Activated CD4-positive, alpha-beta memory T cell treated with anti-CD3 and anti-CD28 coated beads, Interleukin-2, amount 10 ng/mL, durations not matched to agents 7 days and 5 days (primary cell): Measurements from ENCODE around the gene OR13J1. TPM values are rescaled to one million over a fixed set of nuclear protein-coding genes. Genes with fewer than 3 reads are reported as not detected.

Experiments used
- CTCF ChIA-PET: fragments of 350-600 bp; sonication (Branson Sonifier 250); formaldehyde crosslinking; loops from one replicate; lab custom pipeline; 2021; ENCODE audit warnings: antibody characterized with exemption, inconsistent platforms; lab: Charles Lee
- POLR2A ChIA-PET: fragments of 350-600 bp; sonication (Branson Sonifier 250); formaldehyde crosslinking; loops from one replicate; lab custom pipeline; 2021; ENCODE audit warnings: antibody characterized with exemption; lab: Charles Lee
- DNase-seq: peaks from one replicate; pipeline ENCODE4 v3.0.0-alpha.2; 2020
- H3K27ac Mint-ChIP-seq: one replicate; pipeline ENCODE4 v1.8.0; 2021; ENCODE audit warnings: mild to moderate bottlenecking, mixed read lengths
- H3K27me3 Mint-ChIP-seq: one replicate; pipeline ENCODE4 v1.8.0; 2021; ENCODE audit warnings: mixed read lengths
- H3K36me3 Mint-ChIP-seq: one replicate; pipeline ENCODE4 v1.8.0; 2021; ENCODE audit warnings: low read depth, mixed read lengths
- H3K4me1 Mint-ChIP-seq: one replicate; pipeline ENCODE4 v1.8.0; 2021; ENCODE audit warnings: mixed read lengths
- H3K4me3 Mint-ChIP-seq: one replicate; pipeline ENCODE4 v1.8.0; 2021; ENCODE audit warnings: mild to moderate bottlenecking, mixed read lengths
- H3K9me3 Mint-ChIP-seq: one replicate; pipeline ENCODE4 v1.8.0; 2021; ENCODE audit warnings: mixed read lengths
- total RNA-seq, 2 experiments: library from RNA; stranded (reverse); gene quantifications; one replicate each; pipeline ENCODE4 v1.2.3, GENCODE V29; 2021

The OR13J1 gene
- total RNA-seq, 2 experiments from 2014 or later = not detected

GRCh38 chr9:35832814-35833213, 37.4 kb downstream of the OR13J1 start:
- Mint-ChIP-seq H3K9me3 (no peaks in the 10 kb centered on the region), H3K27ac (no peak overlapping the region), H3K36me3 (no peaks in the 10 kb centered on the region), H3K4me3 (no peak overlapping the region), H3K4me1 (peaks cover 16% of the 10 kb centered on the region), H3K27me3 (peaks cover 3% of the 10 kb centered on the region)
- ChIA-PET POLR2A (no interaction called here), CTCF (interaction anchor here (0.8 to 1.1 kb wide), 2 partner anchors 45 to 50 kb away, joined by 3 read pairs; no protein-coding TSS in a partner anchor)
- no peak for DNase-seq

DNA sequence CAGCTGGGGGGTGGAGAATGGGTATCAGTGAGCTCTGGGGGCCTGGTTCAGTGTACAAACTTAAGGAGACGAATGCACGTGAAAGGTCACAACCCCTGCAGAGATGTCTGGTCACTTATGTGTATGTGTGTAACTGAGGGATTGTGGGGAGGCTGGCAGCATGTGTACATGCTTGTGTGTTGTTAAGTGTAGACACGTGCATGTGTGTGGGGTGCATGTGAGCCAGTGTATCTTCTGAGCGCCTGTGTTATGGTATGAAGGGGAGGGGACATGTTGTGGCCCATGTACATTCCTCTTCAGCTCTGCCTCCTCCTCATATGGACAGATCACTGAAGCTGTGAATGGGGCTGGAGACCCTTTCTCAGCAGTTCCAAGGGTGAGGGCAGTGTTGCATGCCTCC, 39.2 kb downstream of the OR13J1 start:
- Mint-ChIP-seq H3K4me3 (no peak overlapping the region), H3K27ac (no peak overlapping the region), H3K36me3 (no peaks in the 10 kb centered on the region), H3K4me1 (peaks cover 25% of the 10 kb centered on the region), H3K27me3 (peaks cover 5% of the 10 kb centered on the region), H3K9me3 (no peaks in the 10 kb centered on the region)
- ChIA-PET CTCF (interaction anchor here (0.7 kb wide), 1 partner anchor 41 kb away, joined by 3 read pairs; no protein-coding TSS in a partner anchor), POLR2A (interaction anchor here (1.0 kb wide), 1 partner anchor 17 kb away, joined by 3 read pairs; the partner anchor contains the start of gene HINT2)
- DNase-seq = no peak

- no peak for DNase-seq
- peaks cover 5% of the 10 kb centered on the region for H3K27me3 Mint-ChIP-seq
- peaks cover 26% of the 10 kb centered on the region for H3K4me1 Mint-ChIP-seq
- H3K4me3 Mint-ChIP-seq = peak overlapping the region; percentile 79
- H3K36me3 Mint-ChIP-seq = no peaks in the 10 kb centered on the region
- H3K27ac Mint-ChIP-seq = peak overlapping the region; percentile 17
- CTCF ChIA-PET = no interaction called here
- H3K9me3 Mint-ChIP-seq = no peaks in the 10 kb centered on the region
- POLR2A ChIA-PET = interaction anchor here (0.9 to 1.8 kb wide), 2 partner anchors 15 to 18 kb away, joined by 4 to 6 read pairs; partner anchors contain the start of genes HINT2 and SPAG8
These were observed 40.5 kb downstream of the OR13J1 start for GRCh38 chr9:35829764-35830096.

DNA sequence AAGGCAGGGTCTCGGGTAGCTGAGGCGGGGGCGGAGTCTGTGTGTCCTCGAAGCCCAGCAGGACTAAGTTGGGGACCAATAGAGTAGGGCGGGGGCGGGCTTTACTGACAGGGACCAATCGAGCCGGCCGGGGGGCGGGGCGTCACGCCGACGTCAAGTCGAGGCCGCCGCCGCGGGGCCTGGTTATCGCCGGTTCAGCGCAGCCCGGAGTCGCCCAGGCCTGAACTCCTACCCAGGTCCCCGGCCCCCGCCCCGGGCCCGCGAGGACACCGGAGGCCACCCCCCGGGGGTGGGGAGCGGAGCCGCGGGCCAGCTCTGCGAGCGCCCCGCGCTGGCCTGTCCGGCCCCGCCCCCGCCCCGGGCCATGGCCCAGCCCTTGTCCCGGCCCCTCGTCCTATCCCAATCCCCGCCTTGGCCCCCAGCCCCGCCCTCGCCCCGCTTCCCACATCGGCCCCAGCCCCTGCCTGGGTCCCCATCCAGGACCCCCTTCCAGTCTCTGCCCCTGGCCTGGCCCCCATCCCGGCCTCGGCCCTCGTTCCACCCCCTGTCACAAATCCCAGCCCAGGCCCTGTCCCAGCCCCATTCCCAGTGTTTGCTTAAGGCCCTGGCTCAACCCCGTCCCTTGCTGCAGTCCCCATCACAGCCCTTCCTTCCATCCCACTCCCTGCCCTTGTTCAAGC, 41.0 kb downstream of the OR13J1 start, which contains the start of gene TMEM8B:
Gene TMEM8B (plus strand): TSS at position 145 of the 680 bp plus-strand sequence. CDS start 220 bp downstream, at position 365.
- Mint-ChIP-seq H3K9me3 (no peaks in the 10 kb centered on the region), H3K36me3 (no peaks in the 10 kb centered on the region), H3K27ac (peak within 1 kb of the TSS; percentile 53), H3K4me3 (peak within 1 kb of the TSS; percentile 82), H3K27me3 (peaks cover 5% of the 10 kb centered on the region), H3K4me1 (peaks cover 23% of the 10 kb centered on the region)
- ChIA-PET CTCF (interaction anchor here (0.6 to 1.5 kb wide), 3 partner anchors 39 to 179 kb away, joined by 3 to 4 read pairs (median 3); partner anchors contain the start of gene SIT1), POLR2A (interaction anchor here (0.9 to 1.8 kb wide), 2 partner anchors 15 to 17 kb away, joined by 4 to 6 read pairs; partner anchors contain the start of genes HINT2 and SPAG8)
- peak; percentile 94 for DNase-seq

- Mint-ChIP-seq H3K36me3 (no peaks in the 10 kb centered on the region), H3K27ac (peak within 1 kb of the TSS; percentile 53), H3K4me3 (peak within 1 kb of the TSS; percentile 82), H3K27me3 (peaks cover 5% of the 10 kb centered on the region), H3K9me3 (no peaks in the 10 kb centered on the region), H3K4me1 (peaks cover 23% of the 10 kb centered on the region)
- POLR2A ChIA-PET = interaction anchor here (0.9 to 1.8 kb wide), 2 partner anchors 14 to 17 kb away, joined by 4 to 6 read pairs; partner anchors contain the start of genes HINT2 and SPAG8
- peak; percentile 50 for DNase-seq
- CTCF ChIA-PET = interaction anchor here (0.6 to 1.5 kb wide), 4 partner anchors 13 to 178 kb away, joined by 3 to 4 read pairs (median 3); partner anchors contain the start of gene SIT1
These were observed 41.5 kb downstream of the OR13J1 start, which contains the start of gene FAM221B for GRCh38 chr9:35828716-35829083. FAM221B (minus strand) TSS chr9:35828732; CDS start chr9:35826161, 2,571 bp downstream.

DNA sequence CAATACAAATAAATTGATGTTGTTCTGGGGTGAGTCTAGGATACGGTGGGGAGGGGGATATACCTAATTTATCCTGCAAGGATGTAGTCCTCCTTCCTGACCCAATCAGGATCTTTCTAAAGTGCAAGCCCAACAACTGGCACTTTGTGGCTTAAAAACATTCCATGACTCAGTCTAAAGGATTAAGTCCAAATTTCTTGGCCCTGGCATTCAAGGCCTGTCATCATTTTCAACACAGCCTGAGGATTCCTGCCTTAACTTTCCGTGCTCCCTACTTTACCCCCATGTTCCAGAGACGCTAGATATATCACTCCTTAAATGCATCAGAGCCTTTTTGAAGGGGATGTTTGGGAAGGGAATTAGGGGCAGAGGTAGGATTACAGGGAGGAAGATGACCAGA, 42.7 kb downstream of the OR13J1 start:
- DNase-seq = no peak
- Mint-ChIP-seq H3K4me3 (peak overlapping the region; percentile 31), H3K9me3 (no peaks in the 10 kb centered on the region), H3K36me3 (no peaks in the 10 kb centered on the region), H3K27me3 (peaks cover 9% of the 10 kb centered on the region), H3K4me1 (peaks cover 23% of the 10 kb centered on the region), H3K27ac (no peak overlapping the region)
- ChIA-PET POLR2A (no interaction called here), CTCF (interaction anchor here (1.2 to 2.3 kb wide), 2 partner anchors 15 to 60 kb away, joined by 3 to 14 read pairs; partner anchors contain the start of gene SPAG8)

DNA sequence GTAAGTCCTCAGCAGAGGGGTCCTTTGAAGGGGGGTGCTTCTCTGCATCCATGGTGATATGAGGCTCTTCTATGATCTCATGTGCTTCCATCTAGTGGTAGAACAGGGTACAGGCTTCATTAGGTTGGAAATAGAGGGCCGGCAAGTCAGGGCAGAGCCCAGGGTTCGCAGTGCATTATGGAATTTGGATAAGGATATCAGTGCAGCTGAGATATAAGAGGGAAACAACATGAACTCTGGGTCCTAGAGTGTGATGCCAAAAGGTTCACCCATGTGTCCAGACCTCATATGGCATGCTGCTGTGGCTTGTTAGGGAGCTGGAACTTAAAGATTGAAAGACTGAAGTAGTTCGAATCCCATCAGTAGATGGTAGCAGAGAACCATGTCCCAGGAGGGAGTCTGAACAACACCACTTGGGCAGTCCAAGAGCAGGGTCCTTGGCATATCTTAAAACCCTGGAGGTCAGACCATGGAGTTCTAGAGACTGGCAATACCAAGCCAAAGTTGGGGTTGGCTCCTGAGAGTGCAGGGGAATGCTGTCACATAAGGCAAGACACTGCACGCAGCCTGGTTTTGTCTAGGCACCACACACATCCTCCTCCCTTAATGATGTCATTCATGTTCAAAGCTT, 44.0 kb downstream of the OR13J1 start:
- Mint-ChIP-seq H3K9me3 (no peaks in the 10 kb centered on the region), H3K4me1 (peaks cover 23% of the 10 kb centered on the region), H3K36me3 (no peaks in the 10 kb centered on the region), H3K4me3 (no peak overlapping the region), H3K27me3 (peaks cover 9% of the 10 kb centered on the region), H3K27ac (no peak overlapping the region)
- ChIA-PET CTCF (interaction anchor here (0.6 to 3.2 kb wide), 22 partner anchors 10 to 630 kb away, joined by 3 to 35 read pairs (median 4); partner anchors contain the start of genes GBA2, HINT2, RGP1 and SPAG8), POLR2A (interaction anchor here (1.0 to 2.1 kb wide), 3 partner anchors 10 to 14 kb away, joined by 3 to 9 read pairs (median 6); partner anchors contain the start of genes HINT2 and SPAG8)
- peak; percentile 31 for DNase-seq

DNA sequence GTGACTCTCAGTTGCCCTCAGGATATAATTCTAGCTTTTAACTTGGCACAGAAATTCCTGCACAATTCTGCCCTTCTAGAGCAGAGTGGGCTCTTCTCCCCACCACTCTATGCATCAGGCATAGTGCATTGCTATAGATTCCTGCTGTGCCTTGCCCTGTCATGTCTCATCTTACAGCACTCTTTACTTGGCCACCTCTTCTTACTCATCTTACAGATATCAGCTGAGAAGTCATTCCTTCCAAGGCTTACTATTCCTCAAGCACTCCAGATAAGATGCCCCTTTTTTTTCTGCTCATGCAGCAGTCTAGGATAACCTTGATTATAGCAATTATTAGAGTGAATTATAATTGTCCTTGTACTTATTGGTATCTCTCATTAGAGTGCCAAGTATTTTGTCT, 47.3 kb downstream of the OR13J1 start:
- H3K36me3 Mint-ChIP-seq = no peaks in the 10 kb centered on the region
- no peak overlapping the region for H3K27ac Mint-ChIP-seq
- DNase-seq = no peak
- CTCF ChIA-PET = no interaction called here
- peaks cover 6% of the 10 kb centered on the region for H3K27me3 Mint-ChIP-seq
- H3K9me3 Mint-ChIP-seq = no peaks in the 10 kb centered on the region
- POLR2A ChIA-PET = no interaction called here
- peaks cover 15% of the 10 kb centered on the region for H3K4me1 Mint-ChIP-seq
- no peak overlapping the region for H3K4me3 Mint-ChIP-seq

DNA sequence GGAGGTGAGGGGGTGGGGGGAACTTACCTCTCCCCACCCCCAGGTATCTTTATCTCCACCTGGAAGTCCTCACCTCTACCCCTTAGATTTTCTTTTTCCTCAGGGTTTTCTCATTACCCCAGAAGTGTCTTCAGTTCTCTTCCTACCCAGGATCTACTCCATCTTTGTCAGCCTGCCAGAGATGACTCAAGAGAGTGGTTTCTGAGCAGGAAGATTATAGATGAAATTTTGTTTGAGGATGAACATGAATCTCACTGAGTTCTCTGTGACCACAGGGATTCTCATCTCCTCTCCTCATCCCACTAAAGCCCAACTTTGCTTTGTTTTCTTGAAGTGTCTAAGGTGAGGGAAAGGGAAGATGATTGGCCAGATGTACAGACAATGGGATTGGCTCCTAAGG, 50.1 kb downstream of the OR13J1 start:
- POLR2A ChIA-PET = no interaction called here
- Mint-ChIP-seq H3K9me3 (no peaks in the 10 kb centered on the region), H3K4me1 (peaks cover 9% of the 10 kb centered on the region), H3K27ac (no peak overlapping the region), H3K27me3 (peaks cover 7% of the 10 kb centered on the region), H3K36me3 (no peaks in the 10 kb centered on the region), H3K4me3 (no peak overlapping the region)
- CTCF ChIA-PET = interaction anchor here (1.0 kb wide), 1 partner anchor 8 kb away, joined by 3 read pairs; the partner anchor contains the start of gene SPAG8
- no peak for DNase-seq

Other genes with a start within 250 kb of the OR13J1 start
- gene SIT1, start 219.5 kb downstream of the OR13J1 start, total RNA-seq = 100 to 1,000 TPM; 210 to 214 TPM
- gene RMRP, start 212.4 kb downstream of the OR13J1 start, total RNA-seq = over 10,000 TPM in 1 of 2 experiments, 1,000 to 10,000 TPM in 1; 9,885 to 10,678 TPM
- 10 to 100 TPM; 36.6 to 37.7 TPM for gene CCDC107, start 212.1 kb downstream of the OR13J1 start, total RNA-seq
- gene ARHGEF39, start 205.2 kb downstream of the OR13J1 start, total RNA-seq = 10 to 100 TPM; 19.1 to 19.9 TPM
- gene CA9, start 196.5 kb downstream of the OR13J1 start, total RNA-seq = 1 to 10 TPM; 1.1 to 1.2 TPM
- 1 to 10 TPM; 8.9 to 9.2 TPM for gene TPM2, start 180.5 kb downstream of the OR13J1 start, total RNA-seq
- gene TLN1, start 138.2 kb downstream of the OR13J1 start, total RNA-seq = 100 to 1,000 TPM; 341 to 354 TPM
- 10 to 100 TPM; 23.2 to 24.1 TPM for gene CREB3, start 137.7 kb downstream of the OR13J1 start, total RNA-seq
- 10 to 100 TPM; 45.8 to 49.1 TPM for gene GBA2, start 121.2 kb downstream of the OR13J1 start, total RNA-seq
- 10 to 100 TPM; 29.1 to 29.5 TPM for gene RGP1, start 121.1 kb downstream of the OR13J1 start, total RNA-seq
- under 1 TPM in 1 of 2 experiments, not detected in 1; 0.48 TPM for gene MSMP, start 116.1 kb downstream of the OR13J1 start, total RNA-seq
- 1 to 10 TPM; 7.7 to 8.5 TPM for gene NPR2, start 78.8 kb downstream of the OR13J1 start, total RNA-seq
- gene SPAG8, start 58.1 kb downstream of the OR13J1 start, total RNA-seq = 1 to 10 TPM; 2.0 to 2.2 TPM
- 10 to 100 TPM; 77.8 to 79.2 TPM for gene HINT2, start 55.4 kb downstream of the OR13J1 start, total RNA-seq
- gene FAM221B, start 41.7 kb downstream of the OR13J1 start, total RNA-seq = not detected
- 1 to 10 TPM; 3.1 to 3.2 TPM for gene TMEM8B, start 41.2 kb downstream of the OR13J1 start, total RNA-seq
- gene HRCT1, start 35.8 kb upstream of the OR13J1 start, total RNA-seq = not detected
- not detected for gene SPAAR, start 39.1 kb upstream of the OR13J1 start, total RNA-seq
- gene OR2S2, start 87.8 kb upstream of the OR13J1 start, total RNA-seq = not detected
- gene RECK, start 166.5 kb upstream of the OR13J1 start, total RNA-seq = 1 to 10 TPM; 7.4 to 8.1 TPM